NT2/D1 (cell line): ENCODE data around the gene PCNX4.

Source experiments
- SUZ12 ChIP-seq: IDR thresholded peaks from 2 replicates; pipeline ENCODE4 v1.6.1; 2011; ENCODE audit not compliant: insufficient read length, insufficient read depth; ENCODE audit errors: extremely low read depth
- YY1 ChIP-seq: IDR thresholded peaks from 2 replicates; pipeline ENCODE4 v1.6.1; 2011; ENCODE audit not compliant: insufficient read length, insufficient read depth
- ZNF274 ChIP-seq: IDR thresholded peaks from 2 replicates; pipeline ENCODE4 v1.6.1; 2011; ENCODE audit warnings: mild to moderate bottlenecking, low read depth, low read length

DNA sequence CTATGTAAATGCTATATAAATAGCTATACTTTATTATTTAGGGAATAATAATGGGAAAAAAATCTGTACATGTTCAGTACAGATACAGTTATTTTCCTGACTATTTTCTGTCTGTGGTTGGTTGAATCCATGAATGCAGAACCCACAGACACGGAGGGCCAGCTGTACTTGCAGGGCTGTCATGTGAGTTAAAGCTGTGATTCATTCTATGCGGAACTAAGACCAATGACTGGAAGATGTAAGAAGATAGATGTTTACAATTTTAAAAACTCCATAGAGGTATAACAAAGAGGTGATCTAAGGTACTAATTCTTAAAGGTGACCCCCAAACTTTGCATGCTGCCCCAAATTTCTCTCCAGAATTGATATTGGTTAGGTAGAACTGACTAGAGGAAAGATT is 14.6 kb downstream of the PCNX4 start:
- TF ChIP-seq SUZ12: no peak
- no peak for TF ChIP-seq ZNF274
- no peak for TF ChIP-seq YY1
